Astrocyte (in vitro differentiated cells and primary cell): ENCODE results near the gene NOXO1.

ENCODE experiments used
- CTCF ChIP-seq: IDR thresholded peaks from 2 replicates; pipeline ENCODE4 v1.5.1; 2011; ENCODE audit warnings: low read depth, mild to moderate bottlenecking, inconsistent platforms, low read length, moderate library complexity; ENCODE audit not compliant: insufficient read depth
- EZH2 ChIP-seq: IDR thresholded peaks from 2 replicates; pipeline ENCODE4 v1.6.1; 2012; ENCODE audit warnings: mild to moderate bottlenecking, low read length, inconsistent platforms; ENCODE audit not compliant: insufficient read depth

GRCh38 chr16:1942810-1943726 lies 38.2 kb downstream of the NOXO1 start, which contains the start of gene MSRB1:
- no peak for TF ChIP-seq CTCF
- TF ChIP-seq EZH2 = no peak
